Measurements from ENCODE around the gene CDRT15.
"Not testable (repeated sequence)": the region's sequence is repeated elsewhere in the genome, so short reads cannot be mapped to it uniquely, and the experiment has no call there.

Gene CDRT15

GRCh38 chr17:14198013-14198412 lies 38.6 kb downstream of the CDRT15 start:
- H3K4me3 ChIP-seq, result no peak overlapping the region
- TF ChIP-seq CTCF (IDR thresholded peaks at IDR 0.05), result no peak
- DNase-seq (ENCODE audit: low spot score), result no peak
- no peak overlapping the region for H3K27ac ChIP-seq

GRCh38 chr17:14197586-14197985 lies 39.1 kb downstream of the CDRT15 start:
- no peak for DNase-seq (ENCODE audit: low spot score)
- no peak for TF ChIP-seq CTCF (IDR thresholded peaks at IDR 0.05)
- no peak overlapping the region for H3K27ac ChIP-seq
- H3K4me3 ChIP-seq, result no peak overlapping the region

GRCh38 chr17:14197057-14197456 lies 39.6 kb downstream of the CDRT15 start:
- DNase-seq (ENCODE audit: low spot score), result no peak
- Histone ChIP-seq H3K27ac (no peak overlapping the region), H3K4me3 (no peak overlapping the region)
- no peak for TF ChIP-seq CTCF (IDR thresholded peaks at IDR 0.05)

- no peak overlapping the region for H3K4me3 ChIP-seq
- H3K27ac ChIP-seq, result no peak overlapping the region
- DNase-seq (ENCODE audit: low spot score), result no peak
- no peak for TF ChIP-seq CTCF (IDR thresholded peaks at IDR 0.05)
These were observed 40.2 kb downstream of the CDRT15 start for GRCh38 chr17:14196377-14196997.

- not testable (repeated sequence) for H3K27ac ChIP-seq; H3K4me3 ChIP-seq; DNase-seq (ENCODE audit: low spot score)
These were observed 43.9 kb downstream of the CDRT15 start for GRCh38 chr17:14192636-14193344.

- H3K27ac ChIP-seq; H3K4me3 ChIP-seq; DNase-seq (ENCODE audit: low spot score): not testable (repeated sequence)
These were observed 44.6 kb downstream of the CDRT15 start for GRCh38 chr17:14192039-14192438.

- DNase-seq (ENCODE audit: low spot score); H3K4me3 ChIP-seq; H3K27ac ChIP-seq: not testable (repeated sequence)
These were observed 45.2 kb downstream of the CDRT15 start for GRCh38 chr17:14191469-14191868.

- H3K27ac ChIP-seq; H3K4me3 ChIP-seq; DNase-seq (ENCODE audit: low spot score): not testable (repeated sequence)
These were observed 45.9 kb downstream of the CDRT15 start for GRCh38 chr17:14190774-14191173.

- H3K27ac ChIP-seq; DNase-seq (ENCODE audit: low spot score); H3K4me3 ChIP-seq: not testable (repeated sequence)
These were observed 50.2 kb downstream of the CDRT15 start for GRCh38 chr17:14186443-14186842.
